ENCODE results near the gene CHST8. TPM values are rescaled to one million over a fixed set of nuclear protein-coding genes. Genes with fewer than 3 reads are reported as not detected.

CHST8 gene
- total RNA-seq, 4 donors from 2014 or later = 0.39 to 4.4 (median 0.96) TPM

- 52 to 53% methylated on average over 7 of the region's 7 CpGs for WGBS, 2 donors
- DNase-seq (ENCODE audit: low spot score in 2 of 2) = no peak
- no peaks in the 10 kb centered on the region for H3K36me3 ChIP-seq
- no peaks in the 10 kb centered on the region for H3K27me3 ChIP-seq
- no peak for TF ChIP-seq CTCF (IDR thresholded peaks at IDR 0.05)
- no peak for TF ChIP-seq EP300 (IDR thresholded peaks at IDR 0.05)
- no peak for TF ChIP-seq POLR2A (IDR thresholded peaks at IDR 0.05)
- H3K4me3 ChIP-seq = no peak overlapping the region
- H3K9me3 ChIP-seq = no peaks in the 10 kb centered on the region
- no peaks in the 10 kb centered on the region for H3K4me1 ChIP-seq
- H3K27ac ChIP-seq = no peak overlapping the region
Measured at GRCh38 chr19:33675501-33676124, 53.9 kb downstream of the CHST8 start.

GRCh38 chr19:33676999-33677665, 55.4 kb downstream of the CHST8 start:
- 56 to 69% methylated on average over 7 of the region's 7 CpGs for WGBS, 2 donors
- H3K27me3 ChIP-seq = no peaks in the 10 kb centered on the region
- no peaks in the 10 kb centered on the region for H3K36me3 ChIP-seq
- no peak for DNase-seq (ENCODE audit: low spot score in 2 of 2)
- TF ChIP-seq CTCF (IDR thresholded peaks at IDR 0.05) (no peak), POLR2A (IDR thresholded peaks at IDR 0.05) (no peak), EP300 (IDR thresholded peaks at IDR 0.05) (no peak)
- no peak overlapping the region for H3K4me3 ChIP-seq
- H3K27ac ChIP-seq = no peak overlapping the region
- no peaks in the 10 kb centered on the region for H3K4me1 ChIP-seq
- no peaks in the 10 kb centered on the region for H3K9me3 ChIP-seq

- no peak for DNase-seq (ENCODE audit: low spot score in 2 of 2)
- no peaks in the 10 kb centered on the region for H3K9me3 ChIP-seq
- no peaks in the 10 kb centered on the region for H3K27me3 ChIP-seq
- WGBS, 2 donors = 47 to 52% methylated on average over 5 of the region's 5 CpGs
- H3K36me3 ChIP-seq = no peaks in the 10 kb centered on the region
- no peak overlapping the region for H3K27ac ChIP-seq
- H3K4me3 ChIP-seq = no peak overlapping the region
- TF ChIP-seq CTCF (IDR thresholded peaks at IDR 0.05) = no peak
- TF ChIP-seq EP300 (IDR thresholded peaks at IDR 0.05) = no peak
- TF ChIP-seq POLR2A (IDR thresholded peaks at IDR 0.05) = no peak
- H3K4me1 ChIP-seq = no peaks in the 10 kb centered on the region
Measured at GRCh38 chr19:33677745-33678426, 56.1 kb downstream of the CHST8 start.

- H3K4me3 ChIP-seq = no peak overlapping the region
- H3K36me3 ChIP-seq = no peaks in the 10 kb centered on the region
- H3K27ac ChIP-seq = no peak overlapping the region
- 78 to 79% methylated on average over 12 of the region's 12 CpGs for WGBS, 2 donors
- TF ChIP-seq CTCF (IDR thresholded peaks at IDR 0.05) = no peak
- no peak for TF ChIP-seq EP300 (IDR thresholded peaks at IDR 0.05)
- TF ChIP-seq POLR2A (IDR thresholded peaks at IDR 0.05) = no peak
- H3K4me1 ChIP-seq = no peaks in the 10 kb centered on the region
- no peaks in the 10 kb centered on the region for H3K9me3 ChIP-seq
- DNase-seq (ENCODE audit: low spot score in 2 of 2) = no peak
- peaks cover 0 to 6% of the 10 kb centered on the region in 2 donors for H3K27me3 ChIP-seq
Measured at GRCh38 chr19:33678796-33679585, 57.2 kb downstream of the CHST8 start.
